GM19372 (cell line): Measurements from ENCODE around the gene TMEM163.
"Not testable (repeated sequence)": the region's sequence is repeated elsewhere in the genome, so short reads cannot be mapped to it uniquely, and the experiment has no call there.

ENCODE experiments used
- ATAC-seq: cut with Tn5 transposase; IDR thresholded peaks from one replicate; pipeline ENCODE4 v1.9.1; 2021; ENCODE audit warnings: mild to moderate bottlenecking, low read depth, moderate library complexity; ENCODE audit not compliant: unreplicated experiment

Gene TMEM163

GRCh38 chr2:134583997-134584520, 134.7 kb downstream of the TMEM163 start:
- no peak for ATAC-seq

GRCh38 chr2:134583462-134583861, 135.3 kb downstream of the TMEM163 start:
- ATAC-seq, result no peak

GRCh38 chr2:134582547-134582899, 136.3 kb downstream of the TMEM163 start:
- no peak for ATAC-seq

GRCh38 chr2:134581877-134582546, 136.8 kb downstream of the TMEM163 start:
- ATAC-seq, result no peak

- no peak for ATAC-seq
These were observed 140.5 kb downstream of the TMEM163 start for GRCh38 chr2:134578316-134578715.

GRCh38 chr2:134576478-134576877, 142.3 kb downstream of the TMEM163 start:
- ATAC-seq, result no peak

GRCh38 chr2:134575888-134576287, 142.9 kb downstream of the TMEM163 start:
- ATAC-seq, result no peak

GRCh38 chr2:134574611-134575330, 144.0 kb downstream of the TMEM163 start:
- no peak for ATAC-seq

GRCh38 chr2:134573724-134574123, 145.1 kb downstream of the TMEM163 start:
- ATAC-seq, result no peak

- no peak for ATAC-seq
These were observed 145.8 kb downstream of the TMEM163 start for GRCh38 chr2:134573085-134573370.

- no peak for ATAC-seq
These were observed 146.3 kb downstream of the TMEM163 start for GRCh38 chr2:134572314-134573084.

GRCh38 chr2:134570676-134571075, 148.1 kb downstream of the TMEM163 start:
- no peak for ATAC-seq

GRCh38 chr2:134568413-134568812, 150.4 kb downstream of the TMEM163 start:
- no peak for ATAC-seq

- no peak for ATAC-seq
These were observed 151.1 kb downstream of the TMEM163 start for GRCh38 chr2:134567666-134568065.

GRCh38 chr2:134564955-134565354, 153.8 kb downstream of the TMEM163 start:
- ATAC-seq, result not testable (repeated sequence)

- ATAC-seq, result no peak
These were observed 154.3 kb downstream of the TMEM163 start for GRCh38 chr2:134564549-134564948.

GRCh38 chr2:134558208-134558830, 160.5 kb downstream of the TMEM163 start:
- ATAC-seq, result no peak

GRCh38 chr2:134555411-134555810, 163.4 kb downstream of the TMEM163 start:
- no peak for ATAC-seq

GRCh38 chr2:134553657-134554056, 165.1 kb downstream of the TMEM163 start:
- no peak for ATAC-seq

- ATAC-seq, result no peak
These were observed 168.1 kb downstream of the TMEM163 start for GRCh38 chr2:134550566-134551164.

- ATAC-seq, result no peak
These were observed 169.7 kb downstream of the TMEM163 start for GRCh38 chr2:134549104-134549503.
